GM12864 (cell line): ENCODE measurements around the gene TTC27.
"Not testable (repeated sequence)": the region's sequence is repeated elsewhere in the genome, so short reads cannot be mapped to it uniquely, and the experiment has no call there.

Experiments used
- DNase-seq: peaks from one replicate; pipeline ENCODE4 v3.0.0-alpha.2; 2011; ENCODE audit warnings: low read depth
- H3K4me3 ChIP-seq: 2 replicates; pipeline ENCODE4 v1.5.1; 2011; ENCODE audit warnings: mild to moderate bottlenecking, low read depth, low read length, control low read depth
- CTCF ChIP-seq: IDR thresholded peaks from 2 replicates; pipeline ENCODE4 v1.5.1; 2011; ENCODE audit warnings: low read depth, mild to moderate bottlenecking, moderate library complexity, low read length, control low read depth, inconsistent platforms; ENCODE audit errors: missing control alignments

Gene TTC27

GRCh38 chr2:32748158-32748557 is 120.3 kb downstream of the TTC27 start:
- no peak for DNase-seq
- no peak overlapping the region for H3K4me3 ChIP-seq
- TF ChIP-seq CTCF, result no peak

GRCh38 chr2:32750880-32751279 is 123.0 kb downstream of the TTC27 start:
- DNase-seq, result no peak
- no peak overlapping the region for H3K4me3 ChIP-seq
- no peak for TF ChIP-seq CTCF

GRCh38 chr2:32752205-32752604 is 124.4 kb downstream of the TTC27 start:
- no peak for DNase-seq
- TF ChIP-seq CTCF, result no peak
- no peak overlapping the region for H3K4me3 ChIP-seq

GRCh38 chr2:32752952-32753351 is 125.1 kb downstream of the TTC27 start:
- TF ChIP-seq CTCF, result no peak
- H3K4me3 ChIP-seq, result no peak overlapping the region
- no peak for DNase-seq

- not testable (repeated sequence) for DNase-seq, H3K4me3 ChIP-seq
Observed at GRCh38 chr2:32754676-32755075, 126.8 kb downstream of the TTC27 start.

GRCh38 chr2:32755666-32756065 is 127.8 kb downstream of the TTC27 start:
- TF ChIP-seq CTCF, result no peak
- no peak for DNase-seq
- H3K4me3 ChIP-seq, result no peak overlapping the region

- no peak for DNase-seq
- TF ChIP-seq CTCF, result no peak
- no peak overlapping the region for H3K4me3 ChIP-seq
Observed at GRCh38 chr2:32756074-32756727, 128.4 kb downstream of the TTC27 start.
